ENCODE results near the gene EBLN2.

GRCh38 chr3:73046195-73046594 lies 15.3 kb upstream of the EBLN2 start:
- TF ChIP-seq CTCF (IDR thresholded peaks at IDR 0.05) (no peak), POLR2A (IDR thresholded peaks at IDR 0.05) (no peak)

Measured in lower leg skin (tissue), 3 donors.